Measurements from ENCODE around the gene DOK1.
A peak's percentile ranks its signal among the peaks of the same experiment; 100 is the strongest.

GRCh38 chr2:74515271-74515980, 39.1 kb upstream of the DOK1 start:
- TF ChIP-seq CTCF (IDR thresholded peaks at IDR 0.05; ENCODE audit: insufficient read depth, low read depth, low read length) (no peak), EZH2 (IDR thresholded peaks at IDR 0.05; ENCODE audit: insufficient read depth, low read length) (peak; percentile 96)
